OCI-LY3 (cell line): ENCODE results near the gene BMPR2.

Source experiments
- CTCF ChIP-seq: fragments of 200-600, 300-600 bp; sonication (generic); IDR thresholded peaks from 2 replicates; pipeline ENCODE4 v1.5.1; 2014; ENCODE audit warnings: antibody characterized with exemption, low read length, low read depth
- EZH2phosphoT487 ChIP-seq: fragments of 200-600 bp; shearing (Covaris generic); IDR thresholded peaks from 2 replicates; pipeline ENCODE4 v1.6.1; 2018; ENCODE audit warnings: antibody characterized with exemption, mixed run types, low read depth

DNA sequence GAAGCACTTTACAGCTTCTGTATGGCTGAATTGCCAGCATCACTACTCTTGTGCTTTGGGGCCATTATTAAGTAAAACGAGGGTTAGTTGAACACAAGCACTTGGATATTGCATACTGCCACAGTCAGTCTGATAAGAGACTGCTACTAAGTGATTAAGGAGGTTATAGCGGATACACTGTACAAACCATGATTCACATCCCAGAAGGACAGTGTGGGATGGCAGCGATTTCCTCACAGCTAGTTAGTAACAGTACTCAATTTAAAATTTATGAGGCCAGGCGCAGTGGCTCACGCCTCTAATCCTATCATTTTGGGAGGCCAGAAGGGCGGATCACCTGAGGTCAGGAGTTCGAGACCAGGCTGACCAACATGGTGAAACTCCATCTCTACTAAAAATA, 2.6 kb upstream of the BMPR2 start:
- no peak for TF ChIP-seq CTCF
- TF ChIP-seq EZH2phosphoT487: no peak
